GM12878 (cell line): Measurements from ENCODE around the gene MACROD2. TPM values are rescaled to one million over a fixed set of nuclear protein-coding genes. Genes with fewer than 3 reads are reported as not detected.

Experiments
- ATAC-seq: fragments of 200-7000 bp; cut with Tn5 transposase; 3 replicates; pipeline ENCODE4 v1.9.1; 2020; ENCODE audit warnings: mild to moderate bottlenecking, moderate library complexity
- BruUV-seq: library from RNA; stranded (reverse); fragments of 400-500 nt; replicated peaks from 2 replicates; lab custom pipeline; 2021; lab: Mats Ljungman, UMichigan
- CTCF ChIA-PET: fragments of 300-600 bp; sonication (Branson Sonifier 250); formaldehyde crosslinking; extraction: SDS; loops from one replicate; lab custom pipeline; 2021; ENCODE audit warnings: inconsistent platforms; lab: Yijun Ruan, JAX
- POLR2A ChIA-PET: fragments of 350-600 bp; formaldehyde crosslinking; extraction: SDS; loops from one replicate; lab custom pipeline; 2021; ENCODE audit warnings: inconsistent platforms; lab: Charles Lee
- RAD21 ChIA-PET: fragments of 300-600 bp; sonication (Branson Sonifier 250); formaldehyde crosslinking; loops from one replicate; lab custom pipeline; 2023; ENCODE audit warnings: antibody characterized with exemption; ENCODE audit not compliant: unreplicated experiment; lab: Charles Lee
- SMC1A ChIA-PET: fragments of 300-600 bp; sonication (Branson Sonifier 250); formaldehyde crosslinking; loops from one replicate; lab custom pipeline; 2023; ENCODE audit not compliant: unreplicated experiment, uncharacterized antibody; lab: Charles Lee
- DNase-seq: peaks from one replicate; pipeline ENCODE4 v3.0.0-alpha.2; 2011; ENCODE audit warnings: low read depth, low spot score
- FAIRE-seq: peaks from 3 replicates; lab custom pipeline; 2011; peaks lifted over from hg19 to GRCh38; lab: Jason Lieb, UNC
- H2AFZ ChIP-seq: 2 replicates; pipeline ENCODE4 v1.6.0; 2011; ENCODE audit warnings: low read depth, low read length, control low read depth; ENCODE audit not compliant: control insufficient read depth
- H3K27ac ChIP-seq: 2 replicates; pipeline ENCODE4 v1.5.1; 2011; ENCODE audit warnings: control low read depth; ENCODE audit not compliant: control insufficient read depth, insufficient read depth
- H3K27me3 ChIP-seq, 2 experiments: replicated peaks in 1 of 2; 2 replicates each; pipeline versions ENCODE4 v1.6.0 to v1.6.1; 2011; ENCODE audit warnings: low read length in 1 of 2; ENCODE audit not compliant: control insufficient read depth in 2 of 2, insufficient read depth in 2 of 2
- H3K36me3 ChIP-seq, 2 experiments: 2 replicates each; pipeline ENCODE4 v1.5.1; 2011; ENCODE audit warnings: low read length in 1 of 2; ENCODE audit not compliant: control insufficient read depth in 2 of 2, insufficient read depth in 2 of 2
- H3K4me1 ChIP-seq: 2 replicates; pipeline ENCODE4 v1.6.1; 2011; ENCODE audit warnings: mild to moderate bottlenecking, low read length, moderate library complexity, mixed read lengths; ENCODE audit not compliant: control insufficient read depth, insufficient read depth
- H3K4me2 ChIP-seq: 2 replicates; pipeline ENCODE4 v1.6.0; 2011; ENCODE audit warnings: control low read depth; ENCODE audit not compliant: control insufficient read depth, insufficient read depth
- H3K4me3 ChIP-seq: fragments of 200-600 bp; sonication (generic); 2 replicates; pipeline ENCODE4 v1.5.1; 2016
- H3K79me2 ChIP-seq: 2 replicates; pipeline ENCODE4 v1.6.0; 2011; ENCODE audit warnings: low read length; ENCODE audit not compliant: control insufficient read depth, insufficient read depth
- H3K9ac ChIP-seq: 2 replicates; pipeline ENCODE4 v1.8.0; 2011; ENCODE audit warnings: low read length, control low read depth, mixed read lengths; ENCODE audit not compliant: control insufficient read depth, insufficient read depth
- H3K9me3 ChIP-seq: replicated peaks from 3 replicates; pipeline ENCODE4 v1.5.1; 2011; ENCODE audit warnings: mild to moderate bottlenecking, low read length; ENCODE audit not compliant: control insufficient read depth, insufficient read depth
- H4K20me1 ChIP-seq: 2 replicates; pipeline ENCODE4 v1.6.0; 2011; ENCODE audit not compliant: control insufficient read depth, insufficient read depth
- BRCA1 ChIP-seq: IDR thresholded peaks from 2 replicates; pipeline ENCODE4 v1.6.1; 2011; ENCODE audit warnings: low read depth, low read length, improper control_type of control experiment
- E2F4 ChIP-seq: IDR thresholded peaks from 2 replicates; pipeline ENCODE4 v1.6.1; 2012; ENCODE audit warnings: low read depth, low read length, improper control_type of control experiment
- FOS ChIP-seq: IDR thresholded peaks from 3 replicates; pipeline ENCODE4 v1.6.1; 2011; ENCODE audit warnings: borderline replicate concordance; ENCODE audit not compliant: insufficient read length; ENCODE audit errors: extremely low read depth
- HDAC2 ChIP-seq: fragments of 200-600 bp; sonication (generic); IDR thresholded peaks from 2 replicates; pipeline ENCODE4 v1.6.1; 2017
- HDAC6 ChIP-seq: fragments of 200-600 bp; sonication (generic); IDR thresholded peaks from one replicate; pipeline ENCODE4 v1.8.0; 2017; ENCODE audit warnings: antibody characterized with exemption; ENCODE audit not compliant: unreplicated experiment
- HSF1 ChIP-seq: fragments of 150-350 bp; IDR thresholded peaks from 2 replicates; pipeline ENCODE4 v1.6.1; 2014; ENCODE audit warnings: mild to moderate bottlenecking, low read depth, low read length
- MTA2 ChIP-seq: fragments of 450-650 bp; IDR thresholded peaks from 2 replicates; pipeline ENCODE4 v1.6.1; 2016; ENCODE audit warnings: low read depth, mild to moderate bottlenecking, moderate library complexity
- RELB ChIP-seq: fragments of 450-650 bp; IDR thresholded peaks from 2 replicates; pipeline ENCODE4 v1.6.1; 2017; ENCODE audit warnings: low read depth, mild to moderate bottlenecking, moderate library complexity
- REST ChIP-seq: IDR thresholded peaks from 2 replicates; pipeline ENCODE4 v1.6.1; 2012; ENCODE audit warnings: mild to moderate bottlenecking, low read depth, low read length
- ZBTB11 ChIP-seq: fragments of 450-650 bp; formaldehyde crosslinking; IDR thresholded peaks from 2 replicates; pipeline ENCODE4 v1.5.0; 2022; ENCODE audit warnings: mild to moderate bottlenecking, missing genetic modification characterization
- WGBS: methylation state at CpG from one replicate; pipeline ENCODE4 v1.1.6; 2016; ENCODE audit warnings: low lambda C conversion rate; ENCODE audit not compliant: insufficient replicate concordance, insufficient coverage; ENCODE audit errors: missing lambda C conversion rate; 5-methylcytosine and 5-hydroxymethylcytosine counted together
- in situ Hi-C: fragments of 300-500 bp; cut with MboI; formaldehyde crosslinking; loops from 9 replicates; pipeline ENCODE4 v1.14.3; 2018; ENCODE audit warnings: mixed read lengths
- intact Hi-C: fragments of 100-400 bp; cut with micrococcal nuclease; formaldehyde crosslinking; loops from one replicate; pipeline ENCODE4 v1.14.2; 2022; ENCODE audit not compliant: unreplicated experiment
- polyA plus RNA-seq, 11 experiments: library from polyadenylated mRNA; depleted of rRNA in 4 of 11; unstranded in 6 of 11; stranded (reverse) in 5 of 11; fragments of >200 nt; fragmentation: Nextera tagmentation in 4 of 11; fragmentation: Illumina TruSeq in 1 of 11; extraction: Ambion mirVana in 4 of 11; extraction: Trizol in 1 of 11; gene quantifications; 1 replicate in 1 of 11; 2 replicates in 10 of 11; pipeline versions ENCODE4 v1.2.1 to v1.2.3, GENCODE V29; 2011 to 2016; ENCODE audit warnings: inconsistent platforms in 2 of 11, missing spikeins in 2 of 11, low read depth in 1 of 11
- total RNA-seq, 4 experiments: library from RNA; depleted of rRNA in 3 of 4; stranded (reverse); fragments of >200 nt in 3 of 4; fragmentation: Illumina TruSeq in 1 of 4; extraction: Trizol in 1 of 4; gene quantifications; 2 replicates each; pipeline versions ENCODE4 v1.2.1 to v1.2.3, GENCODE V29; 2013 to 2021

MACROD2 gene
- total and polyA plus RNA-seq, 10 of the 15 experiments (the other 5 are each of a cell fraction or from before 2014, with no cell fraction given): 1.1 to 21.5 (median 2.2) TPM

- no peak for TF ChIP-seq RELB
Observed at GRCh38 chr20:15287329-15287728, 1292.0 kb downstream of the MACROD2 start (continued).

- ChIA-PET CTCF (interaction anchor here (0.7 kb wide), 1 partner anchor 32 kb away, joined by 3 read pairs; no protein-coding TSS in a partner anchor), RAD21 (no interaction called here), POLR2A (no interaction called here), SMC1A (no interaction called here)
- H3K79me2 ChIP-seq: no peaks in the 10 kb centered on the region
- no peak overlapping the region for H3K9ac ChIP-seq
- H3K27me3 ChIP-seq: no peaks in the 10 kb centered on the region
- H3K36me3 ChIP-seq: no peaks in the 10 kb centered on the region
- ATAC-seq: no peak
- no peaks in the 10 kb centered on the region; the same call in 1 of the 2 replicates for H3K4me1 ChIP-seq
- DNase-seq: no peak
- no peak overlapping the region for H3K4me2 ChIP-seq
- BruUV-seq: no TSS peak
- intact Hi-C loops (no loop called here), in situ Hi-C loops (no loop called here)
- H3K9me3 ChIP-seq: no peaks in the 10 kb centered on the region
- H3K4me3 ChIP-seq: no peak overlapping the region
- no peak for FAIRE-seq
- WGBS: 51% methylated on average over 3 of the region's 3 CpGs
- no peaks in the 10 kb centered on the region for H4K20me1 ChIP-seq
- H2AFZ ChIP-seq: no peak overlapping the region
- no peak overlapping the region for H3K27ac ChIP-seq
- TF ChIP-seq HDAC6 (no peak), HDAC2 (no peak), E2F4 (no peak), BRCA1 (no peak), ZBTB11 (no peak), FOS (no peak), REST (no peak), HSF1 (no peak), MTA2 (no peak)
Observed at GRCh38 chr20:15288106-15288505, 1292.8 kb downstream of the MACROD2 start.
